Neural cell (in vitro differentiated cells): ENCODE measurements around the gene CFAP58. TPM values are rescaled to one million over a fixed set of nuclear protein-coding genes. Genes with fewer than 3 reads are reported as not detected.

ENCODE experiments used
- H2AFZ ChIP-seq: fragments of 200-600, 300-800 bp; sonication (generic), shearing (Covaris generic); 2 replicates; pipeline ENCODE4 v1.6.0; 2014; ENCODE audit warnings: low read depth, mild to moderate bottlenecking, antibody characterized with exemption, low read length, moderate library complexity
- H3F3A ChIP-seq: fragments of 200-600 bp; shearing (Covaris generic); 2 replicates; pipeline ENCODE4 v1.6.1; 2016; ENCODE audit warnings: mild to moderate bottlenecking, moderate library complexity, mixed read lengths, antibody characterized with exemption, low read length; ENCODE audit not compliant: insufficient read depth, poor library complexity, severe bottlenecking
- H3K27ac ChIP-seq: fragments of 200-600, 300-800 bp; sonication (generic), shearing (Covaris generic); 2 replicates; pipeline ENCODE4 v1.5.1; 2014; ENCODE audit warnings: mild to moderate bottlenecking, low read length, moderate library complexity
- H3K27me3 ChIP-seq: fragments of 300-800, 200-600 bp; sonication (generic), shearing (Covaris generic); 2 replicates; pipeline ENCODE4 v1.6.0; 2014; ENCODE audit warnings: mild to moderate bottlenecking, low read depth, low read length, moderate library complexity; ENCODE audit not compliant: insufficient read depth
- H3K36me3 ChIP-seq: fragments of 300-800, 200-600 bp; sonication (generic), shearing (Covaris generic); 2 replicates; pipeline ENCODE4 v1.5.1; 2014; ENCODE audit warnings: mild to moderate bottlenecking, antibody characterized with exemption, low read length, moderate library complexity; ENCODE audit not compliant: insufficient read depth
- H3K4me2 ChIP-seq: fragments of 300-800, 200-600 bp; sonication (generic), shearing (Covaris generic); 2 replicates; pipeline ENCODE4 v1.6.0; 2014; ENCODE audit warnings: mild to moderate bottlenecking, low read length
- H3K4me3 ChIP-seq: fragments of 300-800, 200-600 bp; sonication (generic), shearing (Covaris generic); 2 replicates; pipeline ENCODE4 v1.5.1; 2014; ENCODE audit warnings: mild to moderate bottlenecking, low read length, moderate library complexity
- H3K79me2 ChIP-seq: fragments of 200-600 bp; shearing (Covaris generic); replicated peaks from 2 replicates; pipeline ENCODE4 v1.6.0; 2014; ENCODE audit warnings: mild to moderate bottlenecking, low read length, moderate library complexity; ENCODE audit not compliant: insufficient read depth
- H3K9ac ChIP-seq: fragments of 300-800, 200-600 bp; sonication (generic), shearing (Covaris generic); 2 replicates; pipeline ENCODE4 v1.6.1; 2016; ENCODE audit warnings: mild to moderate bottlenecking, low read length, mixed read lengths
- H3K9me2 ChIP-seq: fragments of 200-600 bp; shearing (Covaris generic); 2 replicates; pipeline ENCODE4 v1.6.1; 2016; ENCODE audit warnings: mild to moderate bottlenecking, low read length, mixed read lengths; ENCODE audit not compliant: insufficient read depth
- H3K9me3 ChIP-seq: fragments of 200-600, 300-800 bp; sonication (generic), shearing (Covaris generic); 2 replicates; pipeline ENCODE4 v1.6.1; 2016; ENCODE audit warnings: mild to moderate bottlenecking, mixed run types, low read length, moderate library complexity, mixed read lengths
- H4K20me1 ChIP-seq: fragments of 200-600 bp; shearing (Covaris generic); 2 replicates; pipeline ENCODE4 v1.6.1; 2016; ENCODE audit warnings: mild to moderate bottlenecking, mixed run types; ENCODE audit not compliant: insufficient read depth
- CTCF ChIP-seq: fragments of 450-650 bp; IDR thresholded peaks from 2 replicates; pipeline ENCODE4 v1.5.1; 2014; ENCODE audit warnings: antibody characterized with exemption, mild to moderate bottlenecking, moderate library complexity; ENCODE audit not compliant: poor library complexity, severe bottlenecking
- EP300 ChIP-seq: fragments of 450-650 bp; conservative IDR thresholded peaks from 2 replicates; pipeline ENCODE4 v1.6.1; 2014; ENCODE audit warnings: antibody characterized with exemption, mild to moderate bottlenecking, moderate library complexity; ENCODE audit not compliant: poor library complexity, severe bottlenecking
- EZH2 ChIP-seq: fragments of 200-600, 300-800 bp; shearing (Covaris generic), sonication (generic); IDR thresholded peaks from 2 replicates; pipeline ENCODE4 v1.6.1; 2014; ENCODE audit warnings: antibody characterized with exemption, low read length, borderline replicate concordance, mild to moderate bottlenecking; ENCODE audit not compliant: insufficient read depth, poor library complexity, severe bottlenecking
- MXI1 ChIP-seq: fragments of 450-650 bp; conservative IDR thresholded peaks from 2 replicates; pipeline ENCODE4 v1.6.1; 2014; ENCODE audit warnings: antibody characterized with exemption, mild to moderate bottlenecking; ENCODE audit not compliant: poor library complexity, severe bottlenecking
- POLR2AphosphoS5 ChIP-seq: IDR thresholded peaks from 2 replicates; pipeline ENCODE4 v1.6.1; 2012
- RAD21 ChIP-seq: fragments of 450-650 bp; conservative IDR thresholded peaks from 2 replicates; pipeline ENCODE4 v1.6.1; 2014; ENCODE audit warnings: antibody characterized with exemption, mild to moderate bottlenecking, moderate library complexity
- REST ChIP-seq: IDR thresholded peaks from 2 replicates; pipeline ENCODE4 v1.6.1; 2012; ENCODE audit warnings: borderline replicate concordance
- SMC3 ChIP-seq: fragments of 450-650 bp; conservative IDR thresholded peaks from 2 replicates; pipeline ENCODE4 v1.6.1; 2014; ENCODE audit warnings: antibody characterized with exemption, mild to moderate bottlenecking, moderate library complexity; ENCODE audit not compliant: poor library complexity
- TAF1 ChIP-seq: IDR thresholded peaks from 2 replicates; pipeline ENCODE4 v1.6.1; 2012; ENCODE audit warnings: low read depth
- polyA plus RNA-seq: library from polyadenylated mRNA; depleted of rRNA; stranded (reverse); fragments of >200 nt; gene quantifications from 2 replicates; pipeline ENCODE4 v1.2.3, GENCODE V29; 2014

Gene CFAP58
- polyA plus RNA-seq, 1 donor from 2014 or later, result not detected

DNA sequence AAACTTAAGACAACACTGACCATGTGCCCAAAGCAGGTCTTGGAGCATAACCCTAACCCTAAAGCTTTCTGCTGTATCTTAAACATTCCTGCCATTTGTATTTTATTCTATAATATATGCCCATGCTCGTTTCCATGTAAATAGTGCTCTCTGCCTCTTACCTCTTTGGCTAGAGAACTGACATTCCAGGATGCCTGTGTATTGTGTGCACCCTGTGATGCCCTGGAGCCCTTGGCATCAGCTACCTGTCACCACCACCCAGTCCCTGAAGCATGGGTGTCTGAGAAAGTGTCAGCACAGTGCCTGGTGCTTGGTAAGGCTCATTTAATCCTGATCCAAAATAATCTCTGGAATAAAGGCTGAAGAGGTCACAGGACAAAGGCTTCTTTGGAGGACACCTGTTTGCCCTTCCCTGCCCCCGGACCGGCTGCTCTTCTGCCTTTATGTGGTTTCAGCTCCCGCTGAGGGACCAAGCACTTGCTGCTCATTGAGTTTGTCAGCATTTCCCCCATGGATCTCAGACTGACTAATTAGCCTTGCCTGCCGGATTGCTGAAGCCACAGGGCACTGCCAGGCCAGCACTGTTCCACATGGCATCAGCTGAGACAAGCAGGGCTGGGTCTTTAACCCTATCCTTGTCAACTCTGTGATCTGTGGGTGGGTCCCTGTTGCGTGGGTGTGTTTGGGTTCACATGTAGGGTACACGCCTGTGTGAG lies 148.4 kb downstream of the CFAP58 start:
- Histone ChIP-seq H3K9ac (no peak overlapping the region), H3K4me3 (no peak overlapping the region), H3K27me3 (no peaks in the 10 kb centered on the region), H3K9me2 (no peaks in the 10 kb centered on the region), H3F3A (no peaks in the 10 kb centered on the region), H3K36me3 (no peaks in the 10 kb centered on the region), H3K79me2 (no peaks in the 10 kb centered on the region), H3K27ac (no peak overlapping the region), H4K20me1 (no peaks in the 10 kb centered on the region), H3K9me3 (no peaks in the 10 kb centered on the region), H2AFZ (no peak overlapping the region), H3K4me2 (no peak overlapping the region)
- no peak for TF ChIP-seq EP300
- no peak for TF ChIP-seq MXI1
- no peak for TF ChIP-seq SMC3
- TF ChIP-seq RAD21, result no peak
- no peak for TF ChIP-seq EZH2
- no peak for TF ChIP-seq TAF1
- TF ChIP-seq POLR2AphosphoS5, result no peak
- TF ChIP-seq CTCF, result no peak
- no peak for TF ChIP-seq REST

DNA sequence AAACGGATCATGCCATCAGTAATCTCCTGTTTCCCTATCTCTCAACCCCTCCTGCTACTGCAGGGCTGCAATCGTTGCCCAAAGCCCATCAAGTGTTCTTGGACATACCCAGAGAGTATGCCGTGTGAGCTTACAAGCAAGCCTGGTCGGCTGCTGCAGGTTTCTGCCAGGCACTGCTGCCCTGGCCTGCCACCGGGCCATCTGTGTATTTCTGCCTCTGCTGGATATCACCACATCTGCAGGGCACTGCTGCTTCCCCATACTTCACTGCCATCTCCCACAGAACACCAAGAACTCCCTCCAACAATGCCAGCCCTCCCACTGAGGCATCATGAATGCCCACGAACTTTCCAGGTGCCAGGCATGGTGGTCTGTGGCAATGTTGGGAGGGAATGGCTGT lies 149.3 kb downstream of the CFAP58 start:
- Histone ChIP-seq H3K36me3 (no peaks in the 10 kb centered on the region), H3K79me2 (no peaks in the 10 kb centered on the region), H3F3A (no peaks in the 10 kb centered on the region), H3K27me3 (no peaks in the 10 kb centered on the region), H3K9me2 (no peaks in the 10 kb centered on the region), H3K9ac (no peak overlapping the region), H3K9me3 (no peaks in the 10 kb centered on the region), H3K27ac (no peak overlapping the region), H3K4me3 (no peak overlapping the region), H2AFZ (no peak overlapping the region), H4K20me1 (no peaks in the 10 kb centered on the region), H3K4me2 (no peak overlapping the region)
- TF ChIP-seq EZH2, result no peak
- no peak for TF ChIP-seq CTCF
- no peak for TF ChIP-seq SMC3
- no peak for TF ChIP-seq REST
- TF ChIP-seq EP300, result no peak
- no peak for TF ChIP-seq RAD21
- no peak for TF ChIP-seq TAF1
- no peak for TF ChIP-seq MXI1
- TF ChIP-seq POLR2AphosphoS5, result no peak
